Measurements from ENCODE around the gene MTMR6. TPM values are rescaled to one million over a fixed set of nuclear protein-coding genes. Genes with fewer than 3 reads are reported as not detected.

The MTMR6 gene
- total RNA-seq, 1 experiment from 2014 or later: 10.8 TPM

GRCh38 chr13:25310891-25311290, 23.6 kb upstream of the MTMR6 start:
- Histone ChIP-seq H3K9me3 (ENCODE audit: insufficient read depth, low read depth) (no peaks in the 10 kb centered on the region), H3K4me2 (no peak overlapping the region), H3K4me1 (replicated peaks; ENCODE audit: insufficient read depth) (0 out of 2 replicates have a peak, but pooled peaks cover under 1% of the 10 kb centered on the region), H3F3A (ENCODE audit: insufficient read depth, low read depth) (peaks cover 12% of the 10 kb centered on the region; the same call in 1 of the 2 replicates), H3K27ac (0 out of 2 replicates have a peak overlapping the region, but pooled peaks have one; percentile 7), H3K36me3 (ENCODE audit: low read depth) (peaks cover 48% of the 10 kb centered on the region), H2AFZ (no peak overlapping the region), H3K27me3 (ENCODE audit: insufficient read depth, low read depth) (no peaks in the 10 kb centered on the region), H3K4me3 (no peak overlapping the region), H4K20me1 (ENCODE audit: insufficient read depth) (no peaks in the 10 kb centered on the region), H3K9me2 (ENCODE audit: insufficient read depth) (no peaks in the 10 kb centered on the region), H3K79me2 (ENCODE audit: low read depth) (peaks cover 35% of the 10 kb centered on the region)
- POLR2A ChIA-PET (ENCODE audit: unreplicated experiment): no interaction called here
- CTCF ChIA-PET: no interaction called here
- BruUV-seq (replicated peaks): no TSS peak
- intact Hi-C loops (cut with micrococcal nuclease; ENCODE audit: unreplicated experiment): no loop called here
- DNase-seq: no peak
- TF ChIP-seq CTCF (conservative IDR thresholded peaks at IDR 0.05) (no peak), EZH2 (IDR thresholded peaks at IDR 0.05; ENCODE audit: low read depth) (no peak)

GRCh38 chr13:25306671-25307464, 19.6 kb upstream of the MTMR6 start:
- no TSS peak for BruUV-seq (replicated peaks)
- no peak overlapping the region for H2AFZ ChIP-seq
- H3K4me2 ChIP-seq: no peak overlapping the region
- peaks cover 40% of the 10 kb centered on the region for H3K36me3 ChIP-seq (ENCODE audit: low read depth)
- DNase-seq: no peak
- intact Hi-C loops (cut with micrococcal nuclease; ENCODE audit: unreplicated experiment): no loop called here
- H3K79me2 ChIP-seq (ENCODE audit: low read depth): peaks cover 69% of the 10 kb centered on the region
- no peaks in the 10 kb centered on the region for H3K9me3 ChIP-seq (ENCODE audit: insufficient read depth, low read depth)
- H3K27me3 ChIP-seq (ENCODE audit: insufficient read depth, low read depth): no peaks in the 10 kb centered on the region
- no peak overlapping the region for H3K4me3 ChIP-seq
- H3K9me2 ChIP-seq (ENCODE audit: insufficient read depth): no peaks in the 10 kb centered on the region
- H3K4me1 ChIP-seq (replicated peaks; ENCODE audit: insufficient read depth): peaks cover 35% of the 10 kb centered on the region
- ChIA-PET CTCF (no interaction called here), POLR2A (ENCODE audit: unreplicated experiment) (interaction anchor here (0.7 kb wide), 1 partner anchor 10 kb away, joined by 3 read pairs; no protein-coding TSS in a partner anchor)
- TF ChIP-seq EZH2 (IDR thresholded peaks at IDR 0.05; ENCODE audit: low read depth) (no peak), CTCF (conservative IDR thresholded peaks at IDR 0.05) (no peak)
- H4K20me1 ChIP-seq (ENCODE audit: insufficient read depth): 0 out of 2 replicates have a peak, but pooled peaks cover 8% of the 10 kb centered on the region
- peaks cover 18% of the 10 kb centered on the region; the same call in 1 of the 2 replicates for H3F3A ChIP-seq (ENCODE audit: insufficient read depth, low read depth)
- H3K27ac ChIP-seq: no peak overlapping the region

GRCh38 chr13:25302121-25302520, 14.8 kb upstream of the MTMR6 start:
- Histone ChIP-seq H3K36me3 (ENCODE audit: low read depth) (peaks cover 11% of the 10 kb centered on the region; the same call in 1 of the 2 replicates), H3F3A (ENCODE audit: insufficient read depth, low read depth) (peaks cover 10% of the 10 kb centered on the region; the same call in 1 of the 2 replicates), H3K79me2 (ENCODE audit: low read depth) (peaks cover 56% of the 10 kb centered on the region), H3K4me3 (peak overlapping the region; percentile 64), H3K9me2 (ENCODE audit: insufficient read depth) (no peaks in the 10 kb centered on the region), H3K27ac (peak overlapping the region; percentile 65), H3K27me3 (ENCODE audit: insufficient read depth, low read depth) (0 out of 2 replicates have a peak, but pooled peaks cover under 1% of the 10 kb centered on the region), H3K4me1 (replicated peaks; ENCODE audit: insufficient read depth) (peaks cover 41% of the 10 kb centered on the region), H3K4me2 (peak overlapping the region; percentile 89), H2AFZ (peak overlapping the region; percentile 94), H3K9me3 (ENCODE audit: insufficient read depth, low read depth) (no peaks in the 10 kb centered on the region), H4K20me1 (ENCODE audit: insufficient read depth) (0 out of 2 replicates have a peak, but pooled peaks cover 8% of the 10 kb centered on the region)
- BruUV-seq (replicated peaks): no TSS peak
- ChIA-PET CTCF (no interaction called here), POLR2A (ENCODE audit: unreplicated experiment) (no interaction called here)
- TF ChIP-seq EZH2 (IDR thresholded peaks at IDR 0.05; ENCODE audit: low read depth) (no peak), CTCF (conservative IDR thresholded peaks at IDR 0.05) (no peak)
- intact Hi-C loops (cut with micrococcal nuclease; ENCODE audit: unreplicated experiment): no loop called here
- DNase-seq: no peak
